Effector memory CD4-positive, alpha-beta T cell (primary cell): ENCODE data around the gene FAM90A26.
"Not testable (repeated sequence)": the region's sequence is repeated elsewhere in the genome, so short reads cannot be mapped to it uniquely, and the experiment has no call there.

Source experiments
- DNase-seq, 3 donors: peaks; one replicate each; pipeline ENCODE4 v3.0.0-alpha.2; 2020
- H3K27ac ChIP-seq: 2 replicates; pipeline ENCODE4 v1.7.0; 2013; ENCODE audit warnings: mild to moderate bottlenecking, low read length, moderate library complexity; ENCODE audit not compliant: insufficient read depth, poor library complexity, severe bottlenecking
- H3K27me3 ChIP-seq: replicated peaks from 2 replicates; pipeline ENCODE4 v1.7.0; 2013; ENCODE audit warnings: mild to moderate bottlenecking, low read length; ENCODE audit not compliant: insufficient read depth, control insufficient read depth, poor library complexity, severe bottlenecking
- H3K36me3 ChIP-seq: 2 replicates; pipeline ENCODE4 v1.7.0; 2013; ENCODE audit warnings: mild to moderate bottlenecking, low read length, moderate library complexity; ENCODE audit not compliant: control insufficient read depth, insufficient read depth
- H3K4me1 ChIP-seq: 2 replicates; pipeline ENCODE4 v1.7.0; 2013; ENCODE audit warnings: low read length, mild to moderate bottlenecking; ENCODE audit not compliant: control insufficient read depth, insufficient read depth, poor library complexity, severe bottlenecking
- H3K4me3 ChIP-seq: 2 replicates; pipeline ENCODE4 v1.7.0; 2013; ENCODE audit warnings: low read length, low read depth, mild to moderate bottlenecking; ENCODE audit not compliant: insufficient read depth, poor library complexity, severe bottlenecking
- H3K9me3 ChIP-seq: 2 replicates; pipeline ENCODE4 v1.7.0; 2013; ENCODE audit warnings: mild to moderate bottlenecking, low read length, moderate library complexity; ENCODE audit not compliant: control insufficient read depth

FAM90A26 gene

DNA sequence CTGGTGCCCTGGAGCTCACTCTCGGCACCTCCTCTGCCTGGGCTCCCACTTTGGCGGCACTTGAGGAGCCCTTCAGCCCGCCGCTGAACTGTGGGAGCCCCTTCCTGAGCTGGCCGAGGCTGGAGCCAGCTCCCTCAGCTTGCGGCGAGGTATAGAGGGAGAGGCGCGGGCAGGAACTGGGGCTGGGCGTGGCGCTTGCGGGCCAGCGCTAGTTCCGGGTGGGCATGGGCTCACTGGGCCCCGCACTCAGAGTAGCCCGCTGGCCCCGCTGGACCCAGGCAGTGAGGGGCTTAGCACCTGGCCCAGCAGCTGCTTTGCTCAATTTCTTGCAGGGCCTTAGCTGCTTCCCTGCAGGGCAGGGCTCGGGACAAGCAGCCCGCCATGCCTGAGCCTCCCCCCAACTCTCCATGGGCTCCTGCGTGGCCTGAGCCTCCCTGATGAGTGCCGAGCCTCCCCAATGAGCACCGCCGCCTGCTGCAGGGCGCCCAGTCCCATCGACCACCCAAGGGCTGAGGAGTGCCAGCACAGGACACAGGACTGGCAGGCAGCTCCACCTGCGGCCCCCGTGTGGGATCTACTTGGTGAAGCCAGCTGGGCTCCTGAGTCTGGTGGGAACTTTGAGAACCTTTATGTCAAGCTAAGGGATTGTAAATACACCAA lies 26.7 kb upstream of the FAM90A26 start:
- no peak for DNase-seq
- Histone ChIP-seq H3K9me3 (no peaks in the 10 kb centered on the region), H3K36me3 (no peaks in the 10 kb centered on the region)

DNA sequence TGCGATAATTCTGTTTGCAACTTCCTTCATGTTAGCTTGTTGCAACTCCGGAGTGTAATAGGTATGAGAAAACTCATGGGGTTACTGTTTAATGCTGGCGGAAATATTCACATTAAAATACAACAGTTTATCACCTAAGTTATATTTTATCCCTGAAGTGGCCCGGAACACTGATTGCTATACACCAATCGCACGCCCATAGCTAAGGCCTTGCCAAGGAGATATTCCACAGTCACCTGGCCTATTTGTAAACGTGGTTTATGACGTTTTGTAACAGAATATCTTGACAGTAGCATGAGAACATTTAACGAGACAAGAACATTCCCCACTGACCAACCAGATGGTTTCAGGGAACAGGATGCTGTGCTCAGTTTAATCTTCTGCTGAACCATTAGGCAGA lies 23.2 kb upstream of the FAM90A26 start:
- Histone ChIP-seq H3K4me3 (no peak overlapping the region), H3K9me3 (no peaks in the 10 kb centered on the region), H3K36me3 (no peaks in the 10 kb centered on the region), H3K4me1 (no peaks in the 10 kb centered on the region), H3K27me3 (no peaks in the 10 kb centered on the region), H3K27ac (no peak overlapping the region)
- DNase-seq, result no peak

More for the DNA sequence above, 26.7 kb upstream of the FAM90A26 start:
- Histone ChIP-seq H3K4me1 (no peaks in the 10 kb centered on the region), H3K27ac (no peak overlapping the region), H3K4me3 (no peak overlapping the region), H3K27me3 (no peaks in the 10 kb centered on the region)

DNA sequence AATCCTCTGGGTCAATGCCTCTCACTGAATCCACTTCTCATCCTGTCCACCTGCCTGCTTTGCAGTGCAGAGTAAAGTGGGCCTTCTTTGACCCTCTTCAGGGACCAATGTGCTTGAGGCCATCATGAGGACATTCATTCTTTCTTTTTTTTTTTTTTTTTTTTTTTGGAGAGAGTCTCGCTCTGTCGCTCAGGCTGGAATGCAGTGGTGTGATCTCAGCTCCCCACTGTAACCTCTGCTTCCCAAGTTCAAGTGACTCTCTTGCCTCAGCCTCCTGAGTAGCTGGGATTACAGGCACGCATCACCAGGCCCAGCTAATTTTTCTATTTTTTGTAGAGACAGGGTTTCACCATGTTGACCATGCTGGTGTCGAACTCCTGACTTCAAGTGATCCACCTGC lies 22.8 kb upstream of the FAM90A26 start:
- H3K27me3 ChIP-seq, H3K4me1 ChIP-seq, H3K9me3 ChIP-seq, H3K27ac ChIP-seq, H3K36me3 ChIP-seq, DNase-seq, H3K4me3 ChIP-seq: not testable (repeated sequence)

DNA sequence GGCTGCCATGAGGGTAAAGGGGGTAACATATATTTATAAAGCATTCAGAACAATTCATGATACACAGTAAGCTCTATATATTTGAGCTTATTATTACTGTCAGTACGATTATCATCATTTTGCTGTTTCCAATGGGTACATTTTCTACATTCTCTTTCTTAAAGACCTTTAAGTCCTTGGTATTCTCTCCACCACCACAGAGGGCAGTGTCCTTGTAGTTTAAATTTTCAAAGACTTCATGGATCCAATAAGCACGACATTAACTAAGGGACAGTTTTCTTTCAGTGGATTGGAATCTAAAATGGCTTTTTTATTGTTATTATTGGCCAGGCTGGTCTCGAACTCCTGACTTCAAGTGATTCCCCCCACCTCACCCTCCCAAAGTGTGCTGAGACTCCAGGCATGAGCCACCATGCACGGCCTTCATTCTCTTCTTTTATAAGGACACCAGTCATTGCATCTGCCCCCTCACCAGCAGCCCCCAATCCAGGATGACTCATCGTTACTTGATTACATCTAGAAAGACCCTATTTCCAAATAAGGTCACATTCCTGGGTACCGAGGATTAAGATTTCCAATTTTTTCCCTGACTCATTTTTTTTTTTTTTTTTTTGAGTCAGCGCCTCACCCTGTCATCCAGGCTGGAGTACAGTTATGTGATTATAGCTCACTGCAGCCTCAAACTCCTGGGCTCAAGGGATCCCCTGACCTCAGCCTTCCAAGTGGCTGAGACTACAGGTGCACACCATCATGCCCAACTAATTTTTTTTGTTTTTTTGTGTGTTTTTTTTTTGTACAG lies 21.4 kb upstream of the FAM90A26 start:
- H3K36me3 ChIP-seq, H3K27ac ChIP-seq, DNase-seq, H3K9me3 ChIP-seq, H3K4me1 ChIP-seq, H3K4me3 ChIP-seq, H3K27me3 ChIP-seq: not testable (repeated sequence)

DNA sequence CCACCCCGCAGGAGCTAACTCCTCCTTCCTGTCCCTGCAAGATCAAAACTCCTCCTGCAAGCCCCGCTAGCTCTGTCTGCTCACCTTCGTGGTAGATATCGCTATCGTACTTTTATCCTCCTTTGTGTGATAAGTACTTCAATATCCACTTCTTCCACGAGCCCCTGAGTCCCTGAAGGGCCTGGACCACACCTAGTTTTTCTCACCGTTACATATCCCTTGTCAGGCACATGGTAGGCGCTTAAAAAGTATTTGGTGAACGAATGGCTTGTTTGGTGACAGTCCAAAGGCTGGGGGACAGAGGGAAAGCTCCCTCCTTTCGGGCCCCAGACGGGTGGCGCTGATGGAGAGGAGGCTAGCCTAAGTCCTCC lies 18.4 kb upstream of the FAM90A26 start:
- Histone ChIP-seq H3K27ac (peak overlapping the region; percentile 87), H3K4me3 (peak overlapping the region; percentile 73)
- not testable (repeated sequence) for H3K27me3 ChIP-seq, DNase-seq, H3K4me1 ChIP-seq, H3K36me3 ChIP-seq, H3K9me3 ChIP-seq

DNA sequence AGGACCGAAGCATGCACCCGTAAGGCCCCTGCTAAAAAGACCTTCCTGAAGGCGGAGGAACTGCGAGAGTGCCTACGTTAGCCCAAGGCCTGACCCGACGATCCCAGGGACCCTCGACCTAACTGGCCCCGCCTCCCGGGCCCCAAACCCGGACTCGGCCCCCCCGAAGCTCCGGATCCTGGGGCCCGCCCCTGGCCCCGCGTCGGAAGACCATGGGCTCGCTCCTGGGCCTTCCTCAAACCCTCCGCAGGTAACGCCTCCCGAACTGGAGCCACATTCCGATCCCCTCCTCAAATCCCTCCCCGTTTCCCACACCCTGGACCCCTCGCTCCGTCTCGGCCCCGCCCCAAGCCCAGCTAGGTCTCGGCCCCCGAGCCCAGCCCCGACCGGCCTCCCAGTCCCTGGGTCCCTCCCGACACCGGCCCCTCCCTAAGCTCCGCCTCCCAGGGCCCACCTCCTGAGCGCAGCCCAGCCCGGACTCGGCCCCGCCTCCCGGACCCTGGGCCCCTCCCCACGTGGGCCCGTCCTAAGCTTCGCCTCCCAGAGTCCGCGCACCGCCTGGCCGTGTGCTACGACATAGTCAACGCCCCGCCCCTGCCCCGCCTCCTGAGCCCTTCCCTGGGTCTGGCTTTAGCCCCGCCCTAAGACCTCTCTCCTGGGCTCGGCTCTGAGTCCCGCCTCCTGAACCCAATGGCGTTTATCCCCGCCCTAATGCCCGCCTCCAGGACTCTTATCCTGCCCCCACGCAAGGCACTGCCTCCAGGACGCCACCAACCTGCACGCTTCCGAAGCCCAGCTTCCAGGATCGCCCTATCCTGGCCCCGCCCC lies 17.8 kb upstream of the FAM90A26 start:
- not testable (repeated sequence) for H3K4me1 ChIP-seq, H3K27me3 ChIP-seq, H3K9me3 ChIP-seq, H3K36me3 ChIP-seq
- peak; percentile 93 to 95 (median 94) for DNase-seq
- Histone ChIP-seq H3K27ac (peak overlapping the region; percentile 87), H3K4me3 (peak overlapping the region; percentile 73)

DNA sequence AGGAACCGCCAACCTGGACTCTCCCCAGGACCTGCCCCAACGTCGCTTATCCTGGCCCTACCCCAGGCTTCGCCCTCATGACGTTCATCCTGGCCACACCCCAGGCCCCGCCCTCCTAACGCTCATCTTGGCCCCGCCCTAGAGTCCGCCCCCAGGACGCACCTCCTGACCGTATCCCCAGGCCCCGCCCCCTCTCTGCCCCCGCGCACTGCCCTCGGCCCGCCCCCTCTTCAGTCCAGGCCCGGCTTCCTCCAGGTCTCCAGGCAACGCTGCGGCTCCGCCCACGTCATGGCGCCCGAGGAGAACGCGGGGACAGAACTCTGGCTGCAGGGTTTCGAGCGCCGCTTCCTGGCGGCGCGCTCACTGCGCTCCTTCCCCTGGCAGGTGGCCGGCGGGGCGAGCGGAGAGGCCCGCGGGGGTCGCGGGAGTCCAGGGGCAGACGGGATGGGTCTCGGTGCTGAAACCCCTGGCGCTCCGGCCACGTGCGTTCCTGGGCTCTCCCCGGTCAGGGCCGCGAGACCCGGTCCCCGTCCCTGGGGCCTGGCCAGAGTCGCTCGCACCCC lies 17.1 kb upstream of the FAM90A26 start:
- H3K27me3 ChIP-seq, H3K36me3 ChIP-seq, H3K4me1 ChIP-seq, H3K9me3 ChIP-seq: not testable (repeated sequence)
- peak; percentile 94 to 97 (median 97) for DNase-seq
- Histone ChIP-seq H3K27ac (peak overlapping the region; percentile 87), H3K4me3 (peak overlapping the region; percentile 73)

DNA sequence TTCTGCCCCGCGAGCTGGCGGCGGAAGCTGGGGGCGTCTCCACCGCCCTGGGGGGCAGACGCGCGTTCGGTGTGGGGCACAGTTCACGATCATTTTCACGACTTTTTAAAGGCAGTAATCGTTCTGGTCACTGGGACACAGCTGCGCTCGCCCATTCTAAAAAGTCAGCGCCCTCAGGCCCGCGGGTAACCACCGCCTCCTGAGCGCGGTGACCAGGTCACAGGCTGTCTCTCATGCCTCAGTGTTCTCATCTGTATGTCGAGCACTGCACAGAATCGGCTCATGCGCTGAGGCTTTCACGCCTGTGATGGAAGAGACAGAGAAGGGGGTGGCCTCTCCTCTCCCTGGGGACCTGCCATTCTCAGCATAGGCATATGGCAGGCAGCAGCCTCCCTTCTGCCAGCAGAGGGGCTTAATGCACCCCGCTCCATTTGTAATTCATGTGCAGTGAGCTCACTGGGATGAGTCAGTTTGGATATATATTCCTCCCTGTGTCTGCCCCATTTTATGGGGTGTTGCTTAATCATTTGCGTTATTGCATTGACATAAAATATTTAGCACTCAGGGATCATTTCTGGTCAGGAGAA lies 16.5 kb upstream of the FAM90A26 start:
- not testable (repeated sequence) for H3K4me1 ChIP-seq, DNase-seq, H3K27me3 ChIP-seq, H3K9me3 ChIP-seq, H3K36me3 ChIP-seq
- Histone ChIP-seq H3K4me3 (peak overlapping the region; percentile 73), H3K27ac (peak overlapping the region; percentile 87)

DNA sequence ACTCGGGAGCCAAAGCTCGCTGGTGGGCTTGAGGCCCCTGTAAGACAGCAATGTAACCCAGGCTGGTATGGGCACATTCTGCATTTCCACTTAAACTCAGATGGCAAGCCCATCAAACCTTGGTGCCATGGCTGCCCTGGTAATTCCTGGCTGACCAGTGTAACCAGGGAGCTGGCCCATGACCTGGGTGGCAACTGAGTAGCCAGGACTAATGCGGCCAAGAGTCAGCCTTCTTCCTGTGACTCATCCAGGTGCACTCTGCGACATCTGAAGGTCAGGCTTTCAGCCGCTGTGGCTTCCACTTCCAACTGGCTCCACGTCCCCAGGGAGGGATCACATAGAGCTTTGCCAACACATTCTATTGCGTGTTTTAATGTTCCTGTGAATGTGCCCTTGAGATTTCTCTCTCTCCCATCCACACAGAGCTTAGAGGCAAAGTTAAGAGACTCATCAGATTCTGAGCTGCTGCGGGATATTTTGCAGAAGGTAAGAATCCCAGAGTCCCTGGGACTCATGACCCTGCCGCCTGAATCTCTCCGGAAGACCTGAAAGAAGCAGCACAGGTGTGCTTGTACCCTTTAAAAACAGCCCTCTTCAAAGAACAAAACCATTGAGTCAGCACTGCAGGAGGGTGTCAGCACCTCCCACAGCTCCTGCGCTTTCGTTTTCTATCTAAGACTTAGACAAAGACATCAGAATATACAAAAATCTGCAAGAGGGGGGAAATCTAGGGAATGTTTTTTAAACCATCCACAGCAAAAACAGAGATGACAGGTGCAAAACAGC lies 14.9 kb upstream of the FAM90A26 start:
- H3K27me3 ChIP-seq, H3K4me3 ChIP-seq, H3K27ac ChIP-seq: not testable (repeated sequence)

More for the DNA sequence above, 14.9 kb upstream of the FAM90A26 start:
- DNase-seq, H3K36me3 ChIP-seq, H3K9me3 ChIP-seq, H3K4me1 ChIP-seq: not testable (repeated sequence)
